CD4-positive, CD25-positive, alpha-beta regulatory T cell (primary cell): ENCODE measurements around the gene DUSP18. TPM values are rescaled to one million over a fixed set of nuclear protein-coding genes. Genes with fewer than 3 reads are reported as not detected.

ENCODE experiments used
- ATAC-seq, 2 donors: fragments of 150-1000 bp; cut with Tn5 transposase; one replicate each; pipeline ENCODE4 v1.10.0; 2021; ENCODE audit warnings: low read depth in 2 of 2, moderate number of reproducible peaks in 2 of 2, moderate library complexity in 1 of 2
- DNase-seq, 3 donors: peaks; one replicate each; pipeline versions ENCODE4 v3.0.0 to v3.0.0-alpha.2; 2012 to 2022; ENCODE audit warnings: mixed read lengths in 1 of 3
- H3K27ac ChIP-seq: one replicate; pipeline ENCODE4 v1.7.0; 2013; ENCODE audit warnings: mild to moderate bottlenecking, low read length; ENCODE audit not compliant: insufficient read depth, poor library complexity, severe bottlenecking
- H3K27me3 ChIP-seq: one replicate; pipeline ENCODE4 v1.7.0; 2013; ENCODE audit warnings: low read length; ENCODE audit not compliant: control insufficient read depth, insufficient read depth
- H3K36me3 ChIP-seq: one replicate; pipeline ENCODE4 v1.7.0; 2013; ENCODE audit warnings: mild to moderate bottlenecking, low read length, moderate library complexity; ENCODE audit not compliant: control insufficient read depth, insufficient read depth
- H3K4me1 ChIP-seq: 2 replicates; pipeline ENCODE4 v1.7.0; 2013; ENCODE audit warnings: mild to moderate bottlenecking, low read length; ENCODE audit not compliant: insufficient read depth, control insufficient read depth, poor library complexity, severe bottlenecking
- H3K4me3 ChIP-seq: one replicate; pipeline ENCODE4 v1.7.0; 2013; ENCODE audit warnings: low read depth, mild to moderate bottlenecking, low read length, moderate library complexity
- H3K9me3 ChIP-seq, 2 experiments: 1 replicate in 1 of 2; 2 replicates in 1 of 2; pipeline ENCODE4 v1.7.0; 2013; ENCODE audit warnings: low read length in 2 of 2, mild to moderate bottlenecking in 1 of 2, moderate library complexity in 1 of 2; ENCODE audit not compliant: control insufficient read depth in 2 of 2
- H3K27ac Mint-ChIP-seq, 3 donors: one replicate each; pipeline ENCODE4 v1.8.0; 2020 to 2022; ENCODE audit warnings: mild to moderate bottlenecking in 3 of 3, mixed read lengths in 3 of 3, moderate library complexity in 2 of 3
- H3K27me3 Mint-ChIP-seq: one replicate; pipeline ENCODE4 v1.8.0; 2022; ENCODE audit warnings: mild to moderate bottlenecking, mixed read lengths
- H3K36me3 Mint-ChIP-seq: one replicate; pipeline ENCODE4 v1.8.0; 2020; ENCODE audit warnings: mixed read lengths
- H3K4me1 Mint-ChIP-seq, 4 donors: one replicate each; pipeline ENCODE4 v1.8.0; 2020 to 2022; ENCODE audit warnings: mixed read lengths in 4 of 4, mild to moderate bottlenecking in 1 of 4
- H3K4me3 Mint-ChIP-seq, 4 donors: one replicate each; pipeline ENCODE4 v1.8.0; 2020 to 2022; ENCODE audit warnings: mild to moderate bottlenecking in 4 of 4, mixed read lengths in 4 of 4, moderate library complexity in 3 of 4
- H3K9me3 Mint-ChIP-seq, 7 donors: one replicate each; pipeline ENCODE4 v1.8.0; 2020 to 2022; ENCODE audit warnings: mixed read lengths in 7 of 7, mild to moderate bottlenecking in 3 of 7, moderate library complexity in 2 of 7
- polyA plus RNA-seq, 4 donors: library from polyadenylated mRNA; unstranded; fragments of 300-500 nt; fragmentation: Illumina TruSeq; gene quantifications; one replicate each; pipeline ENCODE4 v1.2.3, GENCODE V29; 2021
- total RNA-seq: library from RNA; stranded (reverse); gene quantifications from one replicate; pipeline ENCODE4 v1.2.3, GENCODE V29; 2022

DUSP18 gene
- total and polyA plus RNA-seq, 5 donors from 2014 or later: 11.4 to 20.2 (median 14.0) TPM

GRCh38 chr22:30646518-30647160, 21.0 kb downstream of the DUSP18 start:
- no peaks in the 10 kb centered on the region for H3K27me3 ChIP-seq
- H3K27me3 Mint-ChIP-seq: no peaks in the 10 kb centered on the region
- H3K36me3 ChIP-seq: no peaks in the 10 kb centered on the region
- ATAC-seq (no peak), DNase-seq (no peak)
- H3K4me1 Mint-ChIP-seq: peaks cover under 1 to 26% (median 13%) of the 10 kb centered on the region in 4 donors
- no peaks in the 10 kb centered on the region for H3K9me3 Mint-ChIP-seq
- peaks cover 10% of the 10 kb centered on the region for H3K4me1 ChIP-seq
- H3K27ac Mint-ChIP-seq: no peak overlapping the region
- no peaks in the 10 kb centered on the region for H3K9me3 ChIP-seq
- no peak overlapping the region for H3K27ac ChIP-seq
- peak overlapping the region in 1 of 4 donors; percentile 66 for H3K4me3 Mint-ChIP-seq
- no peak overlapping the region for H3K4me3 ChIP-seq
- H3K36me3 Mint-ChIP-seq: peaks cover 6% of the 10 kb centered on the region

GRCh38 chr22:30643055-30643875, 24.4 kb downstream of the DUSP18 start:
- Histone ChIP-seq H3K27me3 (no peaks in the 10 kb centered on the region), H3K27ac (no peak overlapping the region), H3K9me3 (no peaks in the 10 kb centered on the region), H3K4me1 (no peaks in the 10 kb centered on the region), H3K36me3 (no peaks in the 10 kb centered on the region), H3K4me3 (no peak overlapping the region)
- H3K27me3 Mint-ChIP-seq: no peaks in the 10 kb centered on the region
- peaks cover 0 to 3% (median 0%) of the 10 kb centered on the region in 7 donors for H3K9me3 Mint-ChIP-seq
- peaks cover 9% of the 10 kb centered on the region for H3K36me3 Mint-ChIP-seq
- ATAC-seq: no peak
- no peak for DNase-seq
- no peak overlapping the region for H3K4me3 Mint-ChIP-seq
- H3K27ac Mint-ChIP-seq: peak overlapping the region in 2 of 3 donors; percentile 29 to 56
- H3K4me1 Mint-ChIP-seq: peaks cover 0 to 24% (median 13%) of the 10 kb centered on the region in 4 donors

- Mint-ChIP-seq H3K27me3 (no peaks in the 10 kb centered on the region), H3K4me1 (peaks cover 0 to 34% (median 21%) of the 10 kb centered on the region in 4 donors), H3K4me3 (no peak overlapping the region), H3K9me3 (peaks cover 0 to 3% (median 0%) of the 10 kb centered on the region in 7 donors), H3K36me3 (peaks cover 4% of the 10 kb centered on the region), H3K27ac (no peak overlapping the region)
- no peaks in the 10 kb centered on the region for H3K36me3 ChIP-seq
- no peak overlapping the region for H3K4me3 ChIP-seq
- no peak for DNase-seq
- H3K4me1 ChIP-seq: peaks cover 18% of the 10 kb centered on the region
- H3K27me3 ChIP-seq: no peaks in the 10 kb centered on the region
- H3K9me3 ChIP-seq: no peaks in the 10 kb centered on the region
- no peak for ATAC-seq
- no peak overlapping the region for H3K27ac ChIP-seq
These were observed 26.7 kb downstream of the DUSP18 start for GRCh38 chr22:30640839-30641430.

- DNase-seq (no peak), ATAC-seq (no peak)
- H3K36me3 ChIP-seq: no peaks in the 10 kb centered on the region
- H3K9me3 ChIP-seq: no peaks in the 10 kb centered on the region
- no peaks in the 10 kb centered on the region for H3K27me3 ChIP-seq
- Mint-ChIP-seq H3K36me3 (peaks cover 4% of the 10 kb centered on the region), H3K27ac (no peak overlapping the region), H3K9me3 (peaks cover 0 to 3% (median 0%) of the 10 kb centered on the region in 7 donors), H3K4me1 (peaks cover 0 to 37% (median 22%) of the 10 kb centered on the region in 4 donors), H3K4me3 (no peak overlapping the region), H3K27me3 (no peaks in the 10 kb centered on the region)
- no peak overlapping the region for H3K27ac ChIP-seq
- peaks cover 22% of the 10 kb centered on the region for H3K4me1 ChIP-seq
- H3K4me3 ChIP-seq: no peak overlapping the region
These were observed 27.3 kb downstream of the DUSP18 start for GRCh38 chr22:30640361-30640760.

DNA sequence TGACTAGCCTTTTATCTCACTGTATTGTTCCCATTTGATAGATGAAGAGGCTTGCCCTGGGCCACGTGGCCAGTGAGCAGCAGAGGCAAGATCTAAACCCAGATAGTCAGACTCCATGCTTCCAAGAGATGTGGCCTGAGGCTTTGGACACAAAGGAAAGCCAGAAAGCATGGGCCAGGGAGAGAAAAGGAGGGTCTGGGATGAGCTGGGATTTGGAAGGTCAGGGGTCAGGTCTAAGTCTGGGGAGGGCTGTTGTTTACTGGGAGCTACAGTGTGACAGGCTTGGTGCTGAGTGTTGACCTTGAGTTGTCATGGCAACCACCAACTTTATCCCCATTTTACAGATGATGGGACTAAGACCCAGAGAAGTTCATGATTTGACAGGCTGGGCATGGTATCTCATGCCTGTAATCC, 30.0 kb downstream of the DUSP18 start:
- H3K4me3 Mint-ChIP-seq: peak overlapping the region; percentile 69 to 92 (median 74)
- peaks cover 35% of the 10 kb centered on the region for H3K4me1 ChIP-seq
- no peaks in the 10 kb centered on the region for H3K27me3 Mint-ChIP-seq
- no peaks in the 10 kb centered on the region for H3K9me3 ChIP-seq
- H3K27me3 ChIP-seq: no peaks in the 10 kb centered on the region
- H3K4me3 ChIP-seq: peak overlapping the region; percentile 37
- DNase-seq (no peak), ATAC-seq (no peak)
- H3K27ac Mint-ChIP-seq: peak overlapping the region in 1 of 3 donors; percentile 80
- no peak overlapping the region for H3K27ac ChIP-seq
- no peaks in the 10 kb centered on the region for H3K36me3 ChIP-seq
- peaks cover 4% of the 10 kb centered on the region for H3K36me3 Mint-ChIP-seq
- peaks cover 0 to 39% (median 22%) of the 10 kb centered on the region in 4 donors for H3K4me1 Mint-ChIP-seq
- peaks cover 0 to 3% (median 0%) of the 10 kb centered on the region in 7 donors for H3K9me3 Mint-ChIP-seq

GRCh38 chr22:30636226-30637077, 31.2 kb downstream of the DUSP18 start:
- peaks cover 4% of the 10 kb centered on the region for H3K36me3 Mint-ChIP-seq
- peak; percentile 5 to 36 (median 18) for DNase-seq

More at GRCh38 chr22:30636226-30637077, 31.2 kb downstream of the DUSP18 start:
- Histone ChIP-seq H3K9me3 (no peaks in the 10 kb centered on the region), H3K27ac (peak overlapping the region; percentile 81), H3K27me3 (no peaks in the 10 kb centered on the region), H3K4me3 (peak overlapping the region; percentile 55), H3K36me3 (no peaks in the 10 kb centered on the region), H3K4me1 (peaks cover 35% of the 10 kb centered on the region)
- Mint-ChIP-seq H3K27ac (peak overlapping the region in 2 of 3 donors; percentile 73 to 93), H3K4me1 (peaks cover 0 to 39% (median 22%) of the 10 kb centered on the region in 4 donors), H3K4me3 (peak overlapping the region; percentile 90 to 97 (median 92)), H3K9me3 (peaks cover 0 to 3% (median 0%) of the 10 kb centered on the region in 7 donors), H3K27me3 (no peaks in the 10 kb centered on the region)
- no peak for ATAC-seq
